ENCODE data around the gene SLC6A2. TPM values are rescaled to one million over a fixed set of nuclear protein-coding genes. Genes with fewer than 3 reads are reported as not detected.
A peak's percentile ranks its signal among the peaks of the same experiment; 100 is the strongest.

The SLC6A2 gene
- total RNA-seq, 8 experiments from 2014 or later = 0.05 to 1.3 (median 0.25) TPM; not detected in 1

DNA sequence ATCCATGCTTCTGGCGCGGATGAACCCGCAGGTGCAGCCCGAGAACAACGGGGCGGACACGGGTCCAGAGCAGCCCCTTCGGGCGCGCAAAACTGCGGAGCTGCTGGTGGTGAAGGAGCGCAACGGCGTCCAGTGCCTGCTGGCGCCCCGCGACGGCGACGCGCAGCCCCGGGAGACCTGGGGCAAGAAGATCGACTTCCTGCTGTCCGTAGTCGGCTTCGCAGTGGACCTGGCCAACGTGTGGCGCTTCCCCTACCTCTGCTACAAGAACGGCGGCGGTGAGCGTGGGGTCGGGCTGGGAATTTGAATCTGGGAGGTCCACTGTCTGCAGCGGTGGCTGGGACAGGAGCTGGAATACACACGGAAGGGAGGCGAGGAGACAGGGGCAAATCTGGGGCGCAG, 904 bp downstream of the SLC6A2 start:
- in situ Hi-C loops (cut with MboI; ENCODE audit: low pct_unique_long_range_greater_than_20kb in 2 of 9, low sequenced_read_pairs in 9 of 9, unreplicated experiment in 9 of 9) = no loop called here
- H3K4me1 ChIP-seq (replicated peaks in 1 of 2) = peaks cover 16 to 32% of the 10 kb centered on the region in 2 donors
- H3K4me3 ChIP-seq = peak overlapping the region in 3 of 5 donors; percentile 21 to 24 (median 21)
- H3K27ac ChIP-seq = no peak overlapping the region
- ATAC-seq (replicated peaks in 6 of 8) = no peak
- 0 to 67% (median 7%) methylated on average over 1 to 23 of the region's 37 CpGs; no CpG with 5 or more reads in 4 of the 10 experiments for WGBS, 10 experiments

DNA sequence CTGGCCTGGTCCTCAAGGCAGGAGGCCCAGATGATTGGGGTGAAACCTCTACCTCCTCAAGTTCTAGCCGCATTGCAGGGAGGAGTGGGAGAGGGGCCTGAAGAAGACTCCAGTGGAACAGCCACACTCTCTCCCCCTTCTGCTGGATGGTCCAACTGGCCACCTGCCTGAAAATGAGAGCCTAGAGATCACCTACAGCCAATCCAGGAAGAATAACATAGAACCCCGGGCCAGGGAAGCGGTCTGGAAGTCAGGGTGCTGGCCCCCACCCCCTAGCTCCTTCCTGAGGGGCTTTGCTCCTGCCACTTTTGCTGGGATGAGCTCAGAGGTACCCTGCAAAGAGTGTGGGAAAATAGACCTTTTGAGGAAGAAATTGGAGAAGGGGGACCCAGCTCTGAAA, 1.8 kb downstream of the SLC6A2 start:
- whole genome bisulfite sequencing, 10 experiments = 83 to 100% (median 93%) methylated on average over 1 to 3 of the region's 3 CpGs; no CpG with 5 or more reads in 6 of the 10 experiments
- ATAC-seq (replicated peaks in 6 of 8) = no peak
- in situ Hi-C loops (cut with MboI; ENCODE audit: low pct_unique_long_range_greater_than_20kb in 2 of 9, low sequenced_read_pairs in 9 of 9, unreplicated experiment in 9 of 9) = no loop called here
- Histone ChIP-seq H3K4me1 (replicated peaks in 1 of 2) (peaks cover 16 to 39% of the 10 kb centered on the region in 2 donors), H3K4me3 (no peak overlapping the region), H3K27ac (no peak overlapping the region)

GRCh38 chr16:55658898-55659420, 3.2 kb downstream of the SLC6A2 start:
- 0 to 43% (median 3%) methylated on average over 1 to 4 of the region's 7 CpGs; no CpG with 5 or more reads in 4 of the 10 experiments for WGBS, 10 experiments
- Histone ChIP-seq H3K4me3 (no peak overlapping the region), H3K4me1 (replicated peaks in 1 of 2) (peaks cover 16 to 42% of the 10 kb centered on the region in 2 donors), H3K27ac (no peak overlapping the region)
- in situ Hi-C loops (cut with MboI; ENCODE audit: low pct_unique_long_range_greater_than_20kb in 2 of 9, low sequenced_read_pairs in 9 of 9, unreplicated experiment in 9 of 9) = no loop called here
- peak in 3 of 8 experiments; percentile 65 to 82 (median 75) for ATAC-seq (replicated peaks in 6 of 8)

DNA sequence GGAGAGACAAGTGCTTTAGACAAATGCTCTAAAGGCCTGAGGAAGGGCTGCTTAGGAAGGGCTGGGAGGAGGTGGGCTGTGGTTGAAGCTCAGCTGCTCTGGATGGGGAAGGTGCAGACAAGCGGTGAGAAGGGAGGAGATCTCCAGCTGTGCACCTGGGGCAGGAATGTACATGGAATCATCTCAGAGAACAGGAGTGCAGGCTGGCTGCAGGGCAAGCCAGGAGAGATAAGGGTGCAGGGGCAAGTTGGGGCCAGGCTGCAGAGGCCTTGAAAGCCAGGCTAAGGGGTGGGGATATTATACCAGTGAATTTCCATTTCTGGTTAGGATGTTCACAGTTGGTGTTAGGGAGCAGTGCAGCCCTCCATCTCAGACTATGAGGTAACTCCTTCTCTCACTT, 4.2 kb downstream of the SLC6A2 start:
- no peak for ATAC-seq (replicated peaks in 6 of 8)
- in situ Hi-C loops (cut with MboI; ENCODE audit: low pct_unique_long_range_greater_than_20kb in 2 of 9, low sequenced_read_pairs in 9 of 9, unreplicated experiment in 9 of 9) = no loop called here
- Histone ChIP-seq H3K4me1 (replicated peaks in 1 of 2) (peaks cover 16 to 42% of the 10 kb centered on the region in 2 donors), H3K4me3 (no peak overlapping the region), H3K27ac (no peak overlapping the region)
- 20 to 100% (median 40%) methylated on average over 1 of the region's 1 CpG; no CpG with 5 or more reads in 6 of the 10 experiments for WGBS, 10 experiments

DNA sequence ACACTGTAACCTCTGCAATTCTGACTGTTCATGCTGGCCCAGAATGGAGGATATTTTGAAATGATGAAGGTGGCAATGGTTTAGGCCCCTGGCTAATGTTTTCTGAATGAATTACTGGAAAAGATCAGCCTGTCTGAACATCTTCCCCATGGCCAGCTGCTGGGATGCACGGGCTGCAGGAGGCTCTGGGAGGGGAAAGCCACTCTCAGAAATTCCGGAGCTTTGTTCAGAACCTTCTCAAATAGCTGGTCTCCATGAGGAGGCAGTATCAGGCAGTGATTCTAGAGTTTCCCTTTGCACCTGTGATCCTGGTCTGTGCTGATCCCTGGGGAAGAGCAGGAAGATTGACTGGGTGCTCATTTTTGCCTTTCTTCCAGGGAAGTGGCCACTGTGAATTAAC, 5.0 kb downstream of the SLC6A2 start:
- no peak overlapping the region for H3K27ac ChIP-seq
- in situ Hi-C loops (cut with MboI; ENCODE audit: low pct_unique_long_range_greater_than_20kb in 2 of 9, low sequenced_read_pairs in 9 of 9, unreplicated experiment in 9 of 9) = no loop called here
- peaks cover 16 to 42% of the 10 kb centered on the region in 2 donors for H3K4me1 ChIP-seq (replicated peaks in 1 of 2)
- no peak for ATAC-seq (replicated peaks in 6 of 8)
- H3K4me3 ChIP-seq = no peak overlapping the region
- 20 to 83% (median 45%) methylated on average over 1 to 2 of the region's 2 CpGs; no CpG with 5 or more reads in 5 of the 10 experiments for WGBS, 10 experiments

DNA sequence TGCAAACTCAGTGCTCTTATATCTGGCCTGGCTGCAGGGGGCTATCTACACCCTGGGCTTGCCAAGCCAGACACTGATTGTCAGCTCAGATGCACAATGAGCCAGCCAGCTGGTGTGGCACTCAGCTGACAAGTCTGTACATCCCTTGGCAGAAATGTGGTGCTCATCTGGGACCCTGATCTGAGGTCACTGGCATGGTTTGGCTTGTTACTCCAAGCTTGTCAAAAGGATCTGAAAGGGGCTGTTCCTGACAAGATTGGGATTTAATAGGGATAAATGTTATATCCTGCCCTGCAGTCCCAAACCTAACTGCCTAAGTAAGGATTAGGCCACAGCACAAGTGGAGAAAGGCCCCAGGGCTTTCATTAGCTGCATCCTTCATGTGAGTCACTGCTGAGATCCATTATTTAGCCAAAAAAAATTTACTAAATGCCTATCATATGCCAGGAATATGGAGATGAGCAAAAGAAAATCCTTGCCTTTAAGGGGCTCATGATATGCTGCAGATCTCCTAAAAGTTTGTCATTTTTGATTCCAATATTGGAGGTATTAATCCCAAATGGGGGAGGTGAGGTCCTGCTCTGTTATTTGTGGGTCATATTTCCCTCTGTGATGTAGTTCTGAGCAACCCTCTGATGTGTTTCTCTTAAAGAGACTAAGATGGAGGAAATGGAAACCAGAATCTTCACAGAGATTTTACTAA, 6.3 kb downstream of the SLC6A2 start:
- ATAC-seq (replicated peaks in 6 of 8) = peak in 3 of 8 experiments; percentile 70 to 94 (median 85)
- in situ Hi-C loops (cut with MboI; ENCODE audit: low pct_unique_long_range_greater_than_20kb in 2 of 9, low sequenced_read_pairs in 9 of 9, unreplicated experiment in 9 of 9) = no loop called here
- no peak overlapping the region for H3K27ac ChIP-seq
- H3K4me3 ChIP-seq = no peak overlapping the region
- peaks cover 16 to 37% of the 10 kb centered on the region in 2 donors for H3K4me1 ChIP-seq (replicated peaks in 1 of 2)

- H3K4me1 ChIP-seq (replicated peaks in 1 of 2) = peaks cover 16 to 37% of the 10 kb centered on the region in 2 donors
- 0 to 68% (median 10%) methylated on average over 1 to 5 of the region's 5 CpGs; no CpG with 5 or more reads in 3 of the 10 experiments for WGBS, 10 experiments
- no peak overlapping the region for H3K4me3 ChIP-seq
- H3K27ac ChIP-seq = no peak overlapping the region
- ATAC-seq (replicated peaks in 6 of 8) = peak in 3 of 8 experiments; percentile 19 to 71 (median 65)
- in situ Hi-C loops (cut with MboI; ENCODE audit: low pct_unique_long_range_greater_than_20kb in 2 of 9, low sequenced_read_pairs in 9 of 9, unreplicated experiment in 9 of 9) = no loop called here
These were observed 6.8 kb downstream of the SLC6A2 start for GRCh38 chr16:55662644-55663031.

DNA sequence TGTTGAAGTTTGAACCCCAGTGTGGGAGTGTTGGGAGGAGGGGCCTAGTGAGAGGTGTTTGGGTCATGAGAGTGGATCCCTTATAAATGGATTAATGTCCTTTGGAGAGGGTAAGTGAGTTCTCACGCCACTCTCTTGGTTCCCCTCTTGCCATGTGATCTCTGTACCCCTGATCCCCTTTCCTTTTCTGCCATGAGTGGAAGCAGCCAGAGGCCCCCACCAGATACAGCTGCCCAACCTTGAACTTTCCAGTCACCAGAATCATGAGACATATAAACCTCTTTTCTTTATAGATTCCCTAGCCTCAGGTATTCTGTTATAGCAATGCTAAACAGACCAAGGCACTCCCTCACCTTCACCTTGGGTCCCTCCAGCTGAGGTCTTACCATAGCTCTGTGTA, 7.4 kb downstream of the SLC6A2 start:
- 40 to 100% (median 100%) methylated on average over 1 of the region's 1 CpG; no CpG with 5 or more reads in 7 of the 10 experiments for WGBS, 10 experiments
- in situ Hi-C loops (cut with MboI; ENCODE audit: low pct_unique_long_range_greater_than_20kb in 2 of 9, low sequenced_read_pairs in 9 of 9, unreplicated experiment in 9 of 9) = no loop called here
- Histone ChIP-seq H3K4me1 (replicated peaks in 1 of 2) (peaks cover 16 to 37% of the 10 kb centered on the region in 2 donors), H3K27ac (no peak overlapping the region), H3K4me3 (no peak overlapping the region)
- ATAC-seq (replicated peaks in 6 of 8) = no peak

DNA sequence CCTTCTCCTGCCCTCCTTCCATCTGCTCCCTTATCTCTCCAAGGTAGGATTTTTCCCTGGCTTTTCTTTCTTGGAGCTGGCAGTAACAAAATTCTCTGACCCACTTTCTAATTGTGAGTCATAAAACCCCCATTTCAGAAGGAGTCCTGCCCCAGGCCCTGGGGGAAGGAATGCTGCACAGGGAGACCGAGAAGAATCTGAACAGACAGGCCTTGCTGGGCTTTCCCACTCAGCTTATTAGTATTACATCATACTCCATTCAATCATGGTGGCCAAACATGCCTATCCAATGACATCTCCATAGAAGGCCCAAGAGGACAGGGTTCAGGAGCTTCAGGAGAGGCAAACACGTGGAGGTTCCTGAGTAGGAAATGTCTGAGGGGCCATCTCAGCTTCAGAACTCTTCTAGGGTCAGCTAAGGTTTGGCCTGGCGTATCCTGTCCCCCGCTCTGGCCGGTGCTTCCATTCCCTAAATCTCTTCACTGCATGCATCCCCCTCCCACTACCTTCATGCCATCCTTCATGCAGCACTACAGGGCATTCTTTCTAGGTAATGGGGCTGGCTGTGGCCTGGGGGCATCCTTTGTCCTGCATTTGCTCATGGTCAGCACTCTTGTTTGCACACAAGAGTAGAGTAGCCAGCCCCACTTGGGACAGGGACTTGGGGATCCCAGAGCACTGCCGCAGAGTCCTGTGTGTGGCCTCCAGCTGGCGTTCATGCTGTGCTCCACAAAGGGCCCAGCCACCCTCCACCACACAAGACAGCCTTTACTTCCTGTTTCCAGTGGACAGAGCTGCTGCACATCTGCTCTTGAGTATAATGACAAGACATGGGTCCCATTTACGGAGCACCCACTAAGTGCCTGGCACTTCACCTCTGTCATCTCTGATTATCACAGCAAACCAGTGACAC, 8.2 kb downstream of the SLC6A2 start:
- Histone ChIP-seq H3K4me3 (no peak overlapping the region), H3K4me1 (replicated peaks in 1 of 2) (peaks cover 11 to 32% of the 10 kb centered on the region in 2 donors), H3K27ac (no peak overlapping the region)
- in situ Hi-C loops (cut with MboI; ENCODE audit: low pct_unique_long_range_greater_than_20kb in 2 of 9, low sequenced_read_pairs in 9 of 9, unreplicated experiment in 9 of 9) = no loop called here
- no peak for ATAC-seq (replicated peaks in 6 of 8)
- WGBS, 10 experiments = 60 to 100% (median 90%) methylated on average over 1 to 6 of the region's 8 CpGs; no CpG with 5 or more reads in 3 of the 10 experiments

GRCh38 chr16:55664786-55665407, 9.1 kb downstream of the SLC6A2 start:
- ATAC-seq (replicated peaks in 6 of 8) = no peak
- peaks cover 9 to 25% of the 10 kb centered on the region in 2 donors for H3K4me1 ChIP-seq (replicated peaks in 1 of 2)
- H3K27ac ChIP-seq = no peak overlapping the region
- WGBS, 10 experiments = 67 to 83% methylated on average over 1 to 3 of the region's 7 CpGs; no CpG with 5 or more reads in 8 of the 10 experiments
- no peak overlapping the region for H3K4me3 ChIP-seq
- in situ Hi-C loops (cut with MboI; ENCODE audit: low pct_unique_long_range_greater_than_20kb in 2 of 9, low sequenced_read_pairs in 9 of 9, unreplicated experiment in 9 of 9) = no loop called here

GRCh38 chr16:55665511-55665910, 9.7 kb downstream of the SLC6A2 start:
- 10 to 100% (median 98%) methylated on average over 1 to 3 of the region's 3 CpGs; no CpG with 5 or more reads in 4 of the 10 experiments for WGBS, 10 experiments

GRCh38 chr16:55666012-55666411, 10.2 kb downstream of the SLC6A2 start:
- Histone ChIP-seq H3K4me3 (no peak overlapping the region), H3K27ac (no peak overlapping the region), H3K4me1 (replicated peaks in 1 of 2) (peaks cover 8 to 13% of the 10 kb centered on the region in 2 donors)
- in situ Hi-C loops (cut with MboI; ENCODE audit: low pct_unique_long_range_greater_than_20kb in 2 of 9, low sequenced_read_pairs in 9 of 9, unreplicated experiment in 9 of 9) = no loop called here
- WGBS, 10 experiments = 67 to 100% (median 100%) methylated on average over 1 of the region's 2 CpGs; no CpG with 5 or more reads in 5 of the 10 experiments
- ATAC-seq (replicated peaks in 6 of 8) = no peak

More at GRCh38 chr16:55665511-55665910, 9.7 kb downstream of the SLC6A2 start:
- Histone ChIP-seq H3K4me3 (no peak overlapping the region), H3K4me1 (replicated peaks in 1 of 2) (peaks cover 8 to 18% of the 10 kb centered on the region in 2 donors), H3K27ac (no peak overlapping the region)
- no peak for ATAC-seq (replicated peaks in 6 of 8)
- in situ Hi-C loops (cut with MboI; ENCODE audit: low pct_unique_long_range_greater_than_20kb in 2 of 9, low sequenced_read_pairs in 9 of 9, unreplicated experiment in 9 of 9) = no loop called here

Measured in motor neuron (in vitro differentiated cells).